SK-N-SH (cell line): ENCODE measurements around the gene CDK14. TPM values are rescaled to one million over a fixed set of nuclear protein-coding genes. Genes with fewer than 3 reads are reported as not detected.

Experiments used
- CTCF ChIA-PET: fragments of 300-600, 350-600 bp; formaldehyde crosslinking; extraction: SDS; loops from one replicate; lab custom pipeline; 2021; lab: Yijun Ruan, JAX
- POLR2A ChIA-PET: fragments of 350-600 bp; sonication (Branson Sonifier 250); formaldehyde crosslinking; extraction: SDS; loops from one replicate; lab custom pipeline; 2020; ENCODE audit warnings: antibody characterized with exemption, inconsistent platforms; lab: Yijun Ruan, JAX
- DNase-seq: peaks from one replicate; pipeline ENCODE4 v3.0.0; 2012
- H2AFZ ChIP-seq: fragments of 200-600 bp; sonication (generic); 2 replicates; pipeline ENCODE4 v1.8.1; 2016; ENCODE audit warnings: antibody characterized with exemption, mild to moderate bottlenecking, low read depth
- H3F3A ChIP-seq: fragments of 200-600 bp; sonication (generic); replicated peaks from 2 replicates; pipeline ENCODE3; 2016; ENCODE audit warnings: antibody characterized with exemption, mild to moderate bottlenecking; ENCODE audit not compliant: insufficient read depth
- H3K27ac ChIP-seq, 2 experiments: fragments of 200-500 bp in 1 of 2; fragments of 200-600 bp in 1 of 2; sonication (Bioruptor generic) in 1 of 2; sonication (generic), shearing (Covaris generic) in 1 of 2; 2 replicates each; pipeline versions ENCODE4 v1.5.1 to v1.6.1; 2014 to 2016; ENCODE audit warnings: low read depth in 2 of 2, inconsistent platforms in 1 of 2, low read length in 1 of 2, mild to moderate bottlenecking in 1 of 2, mixed read lengths in 1 of 2
- H3K27me3 ChIP-seq: fragments of 200-600 bp; sonication (generic), shearing (Covaris generic); 2 replicates; pipeline ENCODE4 v1.6.1; 2016; ENCODE audit warnings: mixed run types; ENCODE audit not compliant: insufficient read depth
- H3K36me3 ChIP-seq, 2 experiments: fragments of 200-500 bp in 1 of 2; fragments of 200-600 bp in 1 of 2; sonication (Bioruptor generic) in 1 of 2; sonication (generic) in 1 of 2; replicated peaks in 1 of 2; 2 replicates each; pipeline versions ENCODE3 to v1.5.1; 2014 to 2016; ENCODE audit warnings: low read length in 1 of 2, mild to moderate bottlenecking in 1 of 2; ENCODE audit not compliant: insufficient read depth in 2 of 2, control insufficient read depth in 1 of 2
- H3K4me1 ChIP-seq, 2 experiments: fragments of 200-500 bp in 1 of 2; fragments of 200-600 bp in 1 of 2; sonication (Bioruptor generic) in 1 of 2; sonication (generic), shearing (Covaris generic) in 1 of 2; 2 replicates each; pipeline versions ENCODE4 v1.5.1 to v1.6.1; 2014 to 2016; ENCODE audit warnings: low read depth in 1 of 2, low read length in 1 of 2, mixed run types in 1 of 2; ENCODE audit not compliant: insufficient read depth in 2 of 2, control insufficient read depth in 1 of 2
- H3K4me2 ChIP-seq: fragments of 200-600 bp; sonication (generic), shearing (Covaris generic); 2 replicates; pipeline ENCODE4 v1.6.1; 2017; ENCODE audit warnings: mixed run types
- H3K4me3 ChIP-seq, 2 experiments: fragments of 200-500 bp in 1 of 2; fragments of 200-600 bp in 1 of 2; sonication (Bioruptor generic) in 1 of 2; sonication (generic), shearing (Covaris generic) in 1 of 2; 2 replicates each; pipeline versions ENCODE4 v1.5.1 to v1.8.1; 2014 to 2016; ENCODE audit warnings: low read depth in 2 of 2, inconsistent platforms in 1 of 2, low read length in 1 of 2, mild to moderate bottlenecking in 1 of 2, mixed read lengths in 1 of 2, moderate library complexity in 1 of 2
- H3K79me2 ChIP-seq: fragments of 200-600 bp; sonication (generic); 2 replicates; pipeline ENCODE4 v1.8.1; 2017; ENCODE audit warnings: mild to moderate bottlenecking; ENCODE audit not compliant: insufficient read depth
- H3K9ac ChIP-seq: fragments of 200-600 bp; sonication (generic); 2 replicates; pipeline ENCODE4 v1.6.1; 2017; ENCODE audit warnings: mixed run types
- H3K9me2 ChIP-seq: fragments of 200-600 bp; sonication (generic); 2 replicates; pipeline ENCODE4 v1.6.1; 2017; ENCODE audit warnings: mixed run types
- H3K9me3 ChIP-seq: fragments of 200-600 bp; sonication (generic); 2 replicates; pipeline ENCODE4 v1.6.1; 2017; ENCODE audit warnings: mixed run types, mild to moderate bottlenecking, moderate library complexity
- H4K20me1 ChIP-seq: fragments of 200-600 bp; sonication (generic); 2 replicates; pipeline ENCODE4 v1.6.1; 2017; ENCODE audit warnings: mild to moderate bottlenecking, mixed run types; ENCODE audit not compliant: insufficient read depth
- CTCF ChIP-seq: fragments of 200-600 bp; sonication (generic); IDR thresholded peaks from 2 replicates; pipeline ENCODE4 v1.6.1; 2017; ENCODE audit warnings: antibody characterized with exemption, mild to moderate bottlenecking, moderate library complexity
- FOXJ3 ChIP-seq: sonication (generic); formaldehyde crosslinking; IDR thresholded peaks from 2 replicates; pipeline ENCODE4 v1.5.1; 2020; ENCODE audit warnings: mild to moderate bottlenecking, missing genetic modification reagents
- JUND ChIP-seq: IDR thresholded peaks from 2 replicates; pipeline ENCODE4 v1.4.0; 2012
- MAX ChIP-seq: IDR thresholded peaks from 2 replicates; pipeline ENCODE4 v1.4.0; 2012; ENCODE audit warnings: low read depth
- NFIC ChIP-seq: IDR thresholded peaks from 2 replicates; pipeline ENCODE4 v1.4.0; 2012; ENCODE audit warnings: borderline replicate concordance
- TCF12 ChIP-seq: IDR thresholded peaks from 2 replicates; pipeline ENCODE4 v1.4.0; 2012
- WGBS: methylation state at CpG from one replicate; pipeline ENCODE4 v1.1.6; 2017; ENCODE audit warnings: low lambda C conversion rate; 5-methylcytosine and 5-hydroxymethylcytosine counted together
- polyA plus RNA-seq, 3 experiments: library from polyadenylated mRNA; depleted of rRNA; stranded (reverse); fragments of >200 nt; gene quantifications; 2 replicates each; pipeline ENCODE4 v1.2.3, GENCODE V29; 2012
- TF ChIP-seq, protein P1 (sequence below): IDR thresholded peaks from 2 replicates; pipeline ENCODE4; 2012
- TF ChIP-seq, protein P2 (sequence below): IDR thresholded peaks from 2 replicates; pipeline ENCODE4 v1.4.0; 2012; ENCODE audit warnings: low read depth, borderline replicate concordance
- TF ChIP-seq, protein P3 (sequence below): IDR thresholded peaks from 2 replicates; pipeline ENCODE4 v1.4.0; 2012; ENCODE audit warnings: low read depth, borderline replicate concordance

Gene CDK14
- polyA plus RNA-seq, 1 of the 3 experiments (the other 2 are of a cell fraction): 13.9 TPM

GRCh38 chr7:90599038-90599437 lies 2.9 kb downstream of the CDK14 start:
- H3K36me3 ChIP-seq: peaks cover 0 to 6% of the 10 kb centered on the region in 2 experiments
- peak overlapping the region; percentile 18 for H3K4me2 ChIP-seq
- H3K9me3 ChIP-seq: no peaks in the 10 kb centered on the region
- H3K4me3 ChIP-seq: peak overlapping the region in 1 of 2 experiments; percentile 40; a peak in 2 of 4 replicates
- no peak overlapping the region for H3K9ac ChIP-seq
- no peaks in the 10 kb centered on the region for H3K9me2 ChIP-seq
- H3F3A ChIP-seq: peaks cover 19% of the 10 kb centered on the region
- ChIA-PET CTCF (interaction anchor here (1.1 to 4.9 kb wide), 4 partner anchors 29 to 436 kb away, joined by 4 to 39 read pairs (median 5); no protein-coding TSS in a partner anchor), POLR2A (no interaction called here)
- peaks cover 78% of the 10 kb centered on the region for H3K79me2 ChIP-seq
- H3K27me3 ChIP-seq: no peaks in the 10 kb centered on the region
- 53% methylated on average over 4 of the region's 4 CpGs for WGBS
- peaks cover 13 to 32% of the 10 kb centered on the region in 2 experiments for H3K4me1 ChIP-seq
- DNase-seq: no peak
- no peak for TF ChIP-seq CTCF
- TF ChIP-seq JUND: peak; percentile 37; the same call in 1 of the 2 replicates
- peak; percentile 38; the same call in 1 of the 2 replicates for TF ChIP-seq TCF12
- TF ChIP-seq MAX: 0 out of 2 replicates have a peak, but pooled peaks have one; percentile 21
- TF ChIP-seq, protein P1, sequence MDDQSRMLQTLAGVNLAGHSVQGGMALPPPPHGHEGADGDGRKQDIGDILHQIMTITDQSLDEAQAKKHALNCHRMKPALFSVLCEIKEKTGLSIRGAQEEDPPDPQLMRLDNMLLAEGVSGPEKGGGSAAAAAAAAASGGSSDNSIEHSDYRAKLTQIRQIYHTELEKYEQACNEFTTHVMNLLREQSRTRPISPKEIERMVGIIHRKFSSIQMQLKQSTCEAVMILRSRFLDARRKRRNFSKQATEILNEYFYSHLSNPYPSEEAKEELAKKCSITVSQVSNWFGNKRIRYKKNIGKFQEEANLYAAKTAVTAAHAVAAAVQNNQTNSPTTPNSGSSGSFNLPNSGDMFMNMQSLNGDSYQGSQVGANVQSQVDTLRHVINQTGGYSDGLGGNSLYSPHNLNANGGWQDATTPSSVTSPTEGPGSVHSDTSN: peak; percentile 6; the same call in 1 of the 2 replicates
- TF ChIP-seq, protein P2, sequence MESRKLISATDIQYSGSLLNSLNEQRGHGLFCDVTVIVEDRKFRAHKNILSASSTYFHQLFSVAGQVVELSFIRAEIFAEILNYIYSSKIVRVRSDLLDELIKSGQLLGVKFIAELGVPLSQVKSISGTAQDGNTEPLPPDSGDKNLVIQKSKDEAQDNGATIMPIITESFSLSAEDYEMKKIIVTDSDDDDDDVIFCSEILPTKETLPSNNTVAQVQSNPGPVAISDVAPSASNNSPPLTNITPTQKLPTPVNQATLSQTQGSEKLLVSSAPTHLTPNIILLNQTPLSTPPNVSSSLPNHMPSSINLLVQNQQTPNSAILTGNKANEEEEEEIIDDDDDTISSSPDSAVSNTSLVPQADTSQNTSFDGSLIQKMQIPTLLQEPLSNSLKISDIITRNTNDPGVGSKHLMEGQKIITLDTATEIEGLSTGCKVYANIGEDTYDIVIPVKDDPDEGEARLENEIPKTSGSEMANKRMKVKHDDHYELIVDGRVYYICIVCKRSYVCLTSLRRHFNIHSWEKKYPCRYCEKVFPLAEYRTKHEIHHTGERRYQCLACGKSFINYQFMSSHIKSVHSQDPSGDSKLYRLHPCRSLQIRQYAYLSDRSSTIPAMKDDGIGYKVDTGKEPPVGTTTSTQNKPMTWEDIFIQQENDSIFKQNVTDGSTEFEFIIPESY: no peak
- TF ChIP-seq, protein P3, sequence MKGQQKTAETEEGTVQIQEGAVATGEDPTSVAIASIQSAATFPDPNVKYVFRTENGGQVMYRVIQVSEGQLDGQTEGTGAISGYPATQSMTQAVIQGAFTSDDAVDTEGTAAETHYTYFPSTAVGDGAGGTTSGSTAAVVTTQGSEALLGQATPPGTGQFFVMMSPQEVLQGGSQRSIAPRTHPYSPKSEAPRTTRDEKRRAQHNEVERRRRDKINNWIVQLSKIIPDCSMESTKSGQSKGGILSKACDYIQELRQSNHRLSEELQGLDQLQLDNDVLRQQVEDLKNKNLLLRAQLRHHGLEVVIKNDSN: no peak
- peak; percentile 9; the same call in 1 of the 2 replicates for TF ChIP-seq NFIC
- TF ChIP-seq FOXJ3 (CRISPR knock-in tag): no peak
- peak overlapping the region in 1 of 2 experiments; percentile 2; a peak in 2 of 4 replicates for H3K27ac ChIP-seq
- H2AFZ ChIP-seq: no peak overlapping the region
- H4K20me1 ChIP-seq: peaks cover 46% of the 10 kb centered on the region
